ENCODE results near the gene CELSR3.

DNA sequence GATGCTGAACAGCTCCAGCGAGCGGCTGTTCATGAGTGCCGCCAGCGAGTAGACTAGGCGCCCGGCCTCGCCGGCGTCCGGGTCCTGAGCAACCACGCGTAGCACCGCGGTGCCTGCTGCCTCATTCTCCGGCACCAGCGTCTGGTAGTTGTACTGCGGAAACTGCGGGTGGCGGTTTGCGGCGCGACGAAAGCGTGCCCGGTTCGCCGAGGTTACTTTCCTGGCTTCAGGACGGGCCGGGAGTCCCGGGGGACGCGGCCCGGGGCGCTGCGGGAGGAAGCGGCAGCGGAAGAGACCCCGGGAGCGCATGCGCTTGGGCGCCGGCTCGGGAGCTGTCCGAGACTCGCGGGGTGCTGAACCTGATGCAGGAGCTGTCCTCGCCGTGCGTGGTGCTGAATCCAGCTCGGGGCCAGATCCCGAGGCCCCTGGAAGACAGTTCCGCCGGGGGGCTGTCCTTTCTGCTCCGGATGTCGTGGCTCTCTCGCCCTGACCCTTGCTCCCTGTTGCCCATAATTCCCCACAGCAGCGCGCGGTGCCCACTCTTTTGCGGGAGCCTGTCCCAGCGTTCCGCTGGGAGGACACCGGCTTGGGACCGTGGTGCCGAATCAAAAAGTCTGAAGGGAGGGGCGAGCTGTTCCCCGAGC is 1.1 kb downstream of the CELSR3 start:
- TF ChIP-seq FOXA1 (IDR thresholded peaks at IDR 0.05) (no peak), TARDBP (IDR thresholded peaks at IDR 0.05) (no peak), FOXK2 (IDR thresholded peaks at IDR 0.05) (no peak), LEF1 (IDR thresholded peaks at IDR 0.05; ENCODE audit: borderline replicate concordance) (no peak)
- TF ChIP-seq, protein P1, sequence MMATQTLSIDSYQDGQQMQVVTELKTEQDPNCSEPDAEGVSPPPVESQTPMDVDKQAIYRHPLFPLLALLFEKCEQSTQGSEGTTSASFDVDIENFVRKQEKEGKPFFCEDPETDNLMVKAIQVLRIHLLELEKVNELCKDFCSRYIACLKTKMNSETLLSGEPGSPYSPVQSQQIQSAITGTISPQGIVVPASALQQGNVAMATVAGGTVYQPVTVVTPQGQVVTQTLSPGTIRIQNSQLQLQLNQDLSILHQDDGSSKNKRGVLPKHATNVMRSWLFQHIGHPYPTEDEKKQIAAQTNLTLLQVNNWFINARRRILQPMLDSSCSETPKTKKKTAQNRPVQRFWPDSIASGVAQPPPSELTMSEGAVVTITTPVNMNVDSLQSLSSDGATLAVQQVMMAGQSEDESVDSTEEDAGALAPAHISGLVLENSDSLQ (IDR thresholded peaks at IDR 0.05), result no peak

Measured in HEK293T (cell line).